Adrenal gland (tissue), 5 donors: ENCODE results near the gene TMEM14A.

Source experiments
- CTCF ChIP-seq, 6 experiments: fragments of 450-650 bp in 4 of 6; fragments of 200-600 bp in 2 of 6; sonication (generic) in 1 of 6; IDR thresholded peaks; 1 replicate in 5 of 6; 2 replicates in 1 of 6; pipeline versions ENCODE4 v1.5.1 to v1.8.0; 2016 to 2021; ENCODE audit warnings: antibody characterized with exemption in 6 of 6, mild to moderate bottlenecking in 2 of 6, moderate library complexity in 1 of 6
- POLR2A ChIP-seq, 2 donors: fragments of 450-650 bp; IDR thresholded peaks; one replicate each; pipeline ENCODE4 v1.6.1; 2017; ENCODE audit warnings: antibody characterized with exemption in 2 of 2, mild to moderate bottlenecking in 2 of 2, moderate library complexity in 1 of 2
- donor health status: DM: no; HTN: no; CAD: no.

- TF ChIP-seq POLR2A (IDR thresholded peaks at IDR 0.05), result no peak
- TF ChIP-seq CTCF (IDR thresholded peaks at IDR 0.05), result no peak
These were observed 30.0 kb upstream of the TMEM14A start for GRCh38 chr6:52640916-52641315.
